Lower lobe of right lung (tissue), 2 donors: ENCODE measurements around the gene ZFYVE28. TPM values are rescaled to one million over a fixed set of nuclear protein-coding genes. Genes with fewer than 3 reads are reported as not detected.

Experiments
- ATAC-seq, 2 donors: fragments of 200-7000 bp; cut with Tn5 transposase; one replicate each; pipeline ENCODE4 v1.9.1; 2020 to 2022; ENCODE audit warnings: mild to moderate bottlenecking in 2 of 2, moderate library complexity in 2 of 2
- DNase-seq: peaks from one replicate; pipeline ENCODE4 v3.0.0-alpha.2; 2020
- H3K27ac ChIP-seq: fragments of 200-600 bp; one replicate; pipeline ENCODE4 v1.8.0; 2022
- H3K27me3 ChIP-seq: fragments of 200-600 bp; one replicate; pipeline ENCODE4 v1.8.0; 2022; ENCODE audit warnings: low read depth
- H3K36me3 ChIP-seq: fragments of 200-600 bp; one replicate; pipeline ENCODE4 v1.8.0; 2022; ENCODE audit warnings: mild to moderate bottlenecking
- H3K4me1 ChIP-seq: fragments of 200-600 bp; one replicate; pipeline ENCODE4 v1.8.0; 2022
- H3K4me3 ChIP-seq: fragments of 200-600 bp; one replicate; pipeline ENCODE4 v1.8.0; 2022; ENCODE audit warnings: mild to moderate bottlenecking
- H3K9me3 ChIP-seq: fragments of 200-600 bp; one replicate; pipeline ENCODE4 v1.8.0; 2022
- intact Hi-C: fragments of 100-400 bp; cut with DNase I; formaldehyde crosslinking; loops from one replicate; pipeline ENCODE4 v1.11.0; 2022
- total RNA-seq: library from RNA; stranded (reverse); fragmentation: NEBNext Ultra II Directional; extraction: Animal tissue kit (Norgen Biotek cat#: 25700); gene quantifications from one replicate; pipeline ENCODE4 v1.2.1, GENCODE V29; 2021
- TF ChIP-seq, protein P1 (sequence below): fragments of 200-600 bp; IDR thresholded peaks from one replicate; pipeline ENCODE4 v1.8.0; 2022; ENCODE audit warnings: antibody characterized with exemption, mild to moderate bottlenecking
- donor health status: DM: no; HTN: yes; CAD: no; lungs with severe emphysema.

ZFYVE28 gene
- total RNA-seq, 1 donor from 2014 or later = 12.9 TPM

DNA sequence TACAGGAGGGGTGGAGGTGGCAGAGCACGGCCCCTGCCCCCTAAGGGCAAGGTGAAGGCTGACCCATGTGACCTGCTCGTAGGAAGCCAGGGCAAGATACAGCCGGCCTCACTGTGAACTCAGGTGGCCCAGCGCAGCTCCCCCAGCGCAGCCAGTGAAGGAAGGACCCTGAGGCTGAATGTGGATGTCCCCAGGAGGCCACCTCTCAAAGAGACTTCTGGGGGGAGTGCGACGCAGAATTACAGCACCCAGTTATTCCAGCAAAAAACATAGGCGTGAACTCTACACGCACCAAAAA, 52.6 kb downstream of the ZFYVE28 start:
- Histone ChIP-seq H3K36me3 (no peaks in the 10 kb centered on the region), H3K9me3 (peaks cover 8% of the 10 kb centered on the region), H3K4me3 (no peak overlapping the region), H3K27me3 (no peaks in the 10 kb centered on the region), H3K27ac (no peak overlapping the region), H3K4me1 (peaks cover 27% of the 10 kb centered on the region)
- DNase-seq (peak; percentile 28), ATAC-seq (no peak)
- intact Hi-C loops = no loop called here
- TF ChIP-seq, protein P1, sequence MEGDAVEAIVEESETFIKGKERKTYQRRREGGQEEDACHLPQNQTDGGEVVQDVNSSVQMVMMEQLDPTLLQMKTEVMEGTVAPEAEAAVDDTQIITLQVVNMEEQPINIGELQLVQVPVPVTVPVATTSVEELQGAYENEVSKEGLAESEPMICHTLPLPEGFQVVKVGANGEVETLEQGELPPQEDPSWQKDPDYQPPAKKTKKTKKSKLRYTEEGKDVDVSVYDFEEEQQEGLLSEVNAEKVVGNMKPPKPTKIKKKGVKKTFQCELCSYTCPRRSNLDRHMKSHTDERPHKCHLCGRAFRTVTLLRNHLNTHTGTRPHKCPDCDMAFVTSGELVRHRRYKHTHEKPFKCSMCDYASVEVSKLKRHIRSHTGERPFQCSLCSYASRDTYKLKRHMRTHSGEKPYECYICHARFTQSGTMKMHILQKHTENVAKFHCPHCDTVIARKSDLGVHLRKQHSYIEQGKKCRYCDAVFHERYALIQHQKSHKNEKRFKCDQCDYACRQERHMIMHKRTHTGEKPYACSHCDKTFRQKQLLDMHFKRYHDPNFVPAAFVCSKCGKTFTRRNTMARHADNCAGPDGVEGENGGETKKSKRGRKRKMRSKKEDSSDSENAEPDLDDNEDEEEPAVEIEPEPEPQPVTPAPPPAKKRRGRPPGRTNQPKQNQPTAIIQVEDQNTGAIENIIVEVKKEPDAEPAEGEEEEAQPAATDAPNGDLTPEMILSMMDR = no peak

DNA sequence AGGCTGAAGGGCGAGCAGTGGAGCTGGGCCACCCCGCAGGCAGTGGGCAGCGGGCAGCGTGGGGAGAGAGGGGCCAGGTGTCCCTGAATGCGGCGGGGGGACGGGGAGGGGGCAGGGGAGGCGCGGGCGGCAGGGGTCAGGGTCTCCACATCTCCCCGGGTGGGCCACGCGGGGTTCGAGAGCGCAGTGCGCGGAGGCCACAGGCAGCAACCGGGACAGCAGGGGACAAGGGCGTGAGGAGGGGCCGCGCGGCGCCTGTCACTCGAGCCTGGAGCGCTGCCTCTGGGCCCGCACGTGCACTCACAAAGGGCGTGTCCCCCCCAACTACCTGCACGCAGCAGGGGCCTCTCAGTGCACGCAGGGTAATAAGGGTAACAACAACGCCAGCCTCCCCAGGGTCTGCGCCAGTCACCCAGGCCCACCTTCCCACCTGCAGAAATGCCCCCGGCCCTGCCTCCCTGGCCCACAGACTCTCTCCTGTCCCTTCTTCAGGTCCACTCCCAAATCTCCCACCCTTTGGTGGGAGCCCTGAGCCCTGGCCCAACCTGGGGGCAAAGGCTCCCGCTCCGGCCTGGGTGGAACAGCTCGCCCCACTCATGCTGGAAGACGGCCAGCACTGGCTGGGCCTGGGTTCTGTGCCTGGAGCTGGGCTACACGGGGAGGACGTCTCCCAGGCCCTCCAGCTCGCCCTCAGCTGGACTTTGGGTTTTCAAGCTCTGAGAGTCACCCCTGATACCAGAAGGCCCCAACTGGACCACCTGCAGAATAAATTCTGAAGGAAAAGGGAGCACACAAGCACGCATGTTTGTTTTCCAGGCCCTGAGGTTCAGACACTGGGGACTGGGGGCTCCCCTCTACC, 53.2 kb downstream of the ZFYVE28 start:
- intact Hi-C loops = no loop called here
- no peaks in the 10 kb centered on the region for H3K36me3 ChIP-seq
- TF ChIP-seq, protein P1 = no peak
- H3K4me3 ChIP-seq = peak overlapping the region; percentile 62
- H3K27me3 ChIP-seq = no peaks in the 10 kb centered on the region
- peaks cover 8% of the 10 kb centered on the region for H3K9me3 ChIP-seq
- peaks cover 27% of the 10 kb centered on the region for H3K4me1 ChIP-seq
- ATAC-seq = peak; percentile 6 to 39
- no peak overlapping the region for H3K27ac ChIP-seq
- peak; percentile 40 for DNase-seq

DNA sequence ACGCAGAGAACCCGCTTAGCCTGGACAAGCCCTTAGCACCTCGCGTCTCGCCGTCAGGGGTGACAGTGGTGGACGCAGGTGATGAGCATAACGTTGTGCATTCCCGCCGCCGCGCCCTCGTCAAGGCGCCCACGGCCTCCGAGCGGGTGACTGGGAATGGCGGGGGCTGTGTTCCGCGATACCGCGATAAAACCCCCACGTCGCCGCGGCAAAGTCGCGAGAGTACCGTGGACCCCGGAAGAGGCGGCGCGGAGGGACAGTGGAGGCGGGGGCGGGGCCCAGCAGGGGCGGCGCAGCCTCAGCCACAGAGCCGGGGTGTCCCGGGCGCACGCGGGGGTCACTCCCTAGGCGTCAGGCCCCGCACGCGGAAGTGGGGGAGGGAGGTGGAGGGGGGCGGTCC, 53.8 kb downstream of the ZFYVE28 start:
- peak; percentile 77 to 78 for ATAC-seq
- Histone ChIP-seq H3K27me3 (no peaks in the 10 kb centered on the region), H3K4me3 (peak overlapping the region; percentile 62), H3K4me1 (peaks cover 27% of the 10 kb centered on the region), H3K36me3 (no peaks in the 10 kb centered on the region), H3K27ac (no peak overlapping the region), H3K9me3 (peaks cover 8% of the 10 kb centered on the region)
- TF ChIP-seq, protein P1 = no peak
- intact Hi-C loops = no loop called here
- peak; percentile 68 for DNase-seq

GRCh38 chr4:2363951-2364653, 54.3 kb downstream of the ZFYVE28 start:
- peaks cover 6% of the 10 kb centered on the region for H3K9me3 ChIP-seq
- DNase-seq (peak; percentile 43), ATAC-seq (peak in 1 of 2 donors; percentile 3)
- intact Hi-C loops = no loop called here
- no peak overlapping the region for H3K27ac ChIP-seq
- no peaks in the 10 kb centered on the region for H3K27me3 ChIP-seq
- TF ChIP-seq, protein P1 = no peak
- H3K4me3 ChIP-seq = peak overlapping the region; percentile 62
- H3K36me3 ChIP-seq = no peaks in the 10 kb centered on the region
- peaks cover 27% of the 10 kb centered on the region for H3K4me1 ChIP-seq

- Histone ChIP-seq H3K4me3 (no peak overlapping the region), H3K27me3 (no peaks in the 10 kb centered on the region), H3K9me3 (no peaks in the 10 kb centered on the region), H3K27ac (no peak overlapping the region), H3K4me1 (peaks cover 27% of the 10 kb centered on the region), H3K36me3 (no peaks in the 10 kb centered on the region)
- intact Hi-C loops = no loop called here
- ATAC-seq (peak; percentile 24 to 52), DNase-seq (peak; percentile 47)
- TF ChIP-seq, protein P1 = no peak
Observed at GRCh38 chr4:2363056-2363721, 55.3 kb downstream of the ZFYVE28 start.
